ENCODE measurements around the gene NTRK2. TPM values are rescaled to one million over a fixed set of nuclear protein-coding genes. Genes with fewer than 3 reads are reported as not detected.
A peak's percentile ranks its signal among the peaks of the same experiment; 100 is the strongest.

The NTRK2 gene
- total RNA-seq, 1 experiment from 2014 or later = not detected

DNA sequence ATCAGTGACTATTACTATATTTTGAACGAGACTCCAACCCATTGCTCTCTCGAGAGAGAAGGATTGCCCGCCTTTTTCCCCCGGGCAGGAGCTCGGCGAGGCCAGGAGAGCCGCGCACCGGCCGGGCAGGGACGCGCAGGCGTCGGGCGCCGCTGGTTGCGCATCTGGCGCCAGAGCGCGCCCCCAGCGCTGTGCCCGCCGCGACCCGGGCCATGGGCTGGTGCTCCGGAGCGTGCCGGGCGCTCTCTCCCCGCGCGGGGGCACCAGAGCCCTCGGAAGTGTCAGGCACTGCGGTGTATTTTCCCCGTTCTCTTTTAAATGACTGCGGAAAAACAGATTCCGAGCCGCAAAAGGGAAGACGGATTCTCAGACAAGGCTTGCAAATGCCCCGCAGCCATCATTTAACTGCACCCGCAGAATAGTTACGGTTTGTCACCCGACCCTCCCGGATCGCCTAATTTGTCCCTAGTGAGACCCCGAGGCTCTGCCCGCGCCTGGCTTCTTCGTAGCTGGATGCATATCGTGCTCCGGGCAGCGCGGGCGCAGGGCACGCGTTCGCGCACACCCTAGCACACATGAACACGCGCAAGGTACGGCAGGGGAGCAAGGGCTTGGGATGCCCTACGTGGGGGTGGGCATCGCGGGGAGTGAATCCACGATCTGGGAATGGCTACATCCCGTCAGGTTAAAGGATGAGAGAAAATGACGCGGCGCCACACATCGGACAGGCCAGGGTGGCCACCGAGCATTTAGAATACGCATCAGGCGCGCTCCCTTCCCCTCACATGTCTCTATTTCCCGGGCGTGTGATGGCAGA is 1.1 kb upstream of the NTRK2 start:
- intact Hi-C loops (cut with micrococcal nuclease) = loop anchor here (2.0 kb wide), 1 partner anchor 272 kb away; no protein-coding TSS in a partner anchor
- Histone ChIP-seq H3K9ac (ENCODE audit: low read length) (no peak overlapping the region), H3K27me3 (ENCODE audit: insufficient read depth, low read length) (peaks cover 4% of the 10 kb centered on the region; the same call in 1 of the 2 replicates), H3K4me3 (replicated peaks in 1 of 2; ENCODE audit: low read depth in 1 of 2, low read length in 2 of 2) (peak overlapping the region; percentile 4 to 18; a peak in 1 of 4 replicates), H3K9me3 (ENCODE audit: control insufficient read depth in 1 of 2, insufficient read depth in 1 of 2, low read depth in 1 of 2, low read length in 2 of 2) (no peaks in the 10 kb centered on the region), H2AFZ (ENCODE audit: low read depth, low read length, poor library complexity, severe bottlenecking) (peak overlapping the region; percentile 74), H3K36me3 (ENCODE audit: control insufficient read depth in 1 of 2, insufficient read depth in 2 of 2, low read length in 2 of 2) (no peaks in the 10 kb centered on the region), H3K9me2 (ENCODE audit: insufficient read depth) (no peaks in the 10 kb centered on the region), H3K4me2 (ENCODE audit: low read length) (peak overlapping the region; percentile 48), H3K4me1 (ENCODE audit: control insufficient read depth in 1 of 2, insufficient read depth in 2 of 2, low read length in 2 of 2) (peaks cover 0 to 4% of the 10 kb centered on the region in 2 experiments; a peak in 1 of 4 replicates), H4K20me1 (ENCODE audit: insufficient read depth) (no peaks in the 10 kb centered on the region), H3K79me2 (ENCODE audit: insufficient read depth, low read length) (no peaks in the 10 kb centered on the region), H3K27ac (ENCODE audit: low read depth, low read length) (no peak overlapping the region)
- BruUV-seq (replicated peaks) = no TSS peak
- ATAC-seq = peak; percentile 97
- peak; percentile 10 for DNase-seq (ENCODE audit: low read depth, low spot score)
- RAD21 ChIA-PET (ENCODE audit: low non-redundant PET in 1 of 2, low total read pairs in 2 of 2, uncharacterized antibody in 2 of 2, unreplicated experiment in 2 of 2) = no interaction called here
- CTCF ChIA-PET = no interaction called here
- POLR2A ChIA-PET = no interaction called here
- TF ChIP-seq RAD21 (IDR thresholded peaks at IDR 0.05; ENCODE audit: low read depth) (peak; percentile 59), ZNF274 (IDR thresholded peaks at IDR 0.05; ENCODE audit: low read depth, low read length) (no peak)
- TF ChIP-seq, protein P1, sequence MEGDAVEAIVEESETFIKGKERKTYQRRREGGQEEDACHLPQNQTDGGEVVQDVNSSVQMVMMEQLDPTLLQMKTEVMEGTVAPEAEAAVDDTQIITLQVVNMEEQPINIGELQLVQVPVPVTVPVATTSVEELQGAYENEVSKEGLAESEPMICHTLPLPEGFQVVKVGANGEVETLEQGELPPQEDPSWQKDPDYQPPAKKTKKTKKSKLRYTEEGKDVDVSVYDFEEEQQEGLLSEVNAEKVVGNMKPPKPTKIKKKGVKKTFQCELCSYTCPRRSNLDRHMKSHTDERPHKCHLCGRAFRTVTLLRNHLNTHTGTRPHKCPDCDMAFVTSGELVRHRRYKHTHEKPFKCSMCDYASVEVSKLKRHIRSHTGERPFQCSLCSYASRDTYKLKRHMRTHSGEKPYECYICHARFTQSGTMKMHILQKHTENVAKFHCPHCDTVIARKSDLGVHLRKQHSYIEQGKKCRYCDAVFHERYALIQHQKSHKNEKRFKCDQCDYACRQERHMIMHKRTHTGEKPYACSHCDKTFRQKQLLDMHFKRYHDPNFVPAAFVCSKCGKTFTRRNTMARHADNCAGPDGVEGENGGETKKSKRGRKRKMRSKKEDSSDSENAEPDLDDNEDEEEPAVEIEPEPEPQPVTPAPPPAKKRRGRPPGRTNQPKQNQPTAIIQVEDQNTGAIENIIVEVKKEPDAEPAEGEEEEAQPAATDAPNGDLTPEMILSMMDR (IDR thresholded peaks at IDR 0.05 in 2 of 3, conservative IDR thresholded peaks at IDR 0.05 in 1 of 3; ENCODE audit: borderline replicate concordance in 1 of 3, insufficient read depth in 1 of 3, low read depth in 2 of 3, low read length in 2 of 3) = peak; percentile 33 to 57 (median 53); a peak in 5 of 6 replicates

DNA sequence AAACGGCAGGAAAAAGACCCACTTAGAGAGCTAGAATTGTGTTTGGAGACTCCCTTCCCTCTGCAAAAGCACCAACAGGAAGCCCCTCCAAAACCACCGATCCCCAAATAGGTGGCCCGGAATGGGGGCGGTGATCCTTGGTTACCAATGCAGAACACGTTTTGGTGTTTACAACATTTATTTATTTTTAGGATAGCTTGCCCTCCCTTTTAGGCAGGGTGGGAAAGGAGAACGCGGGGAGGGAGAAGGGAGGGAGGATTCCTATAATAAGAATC is 579 bp upstream of the NTRK2 start:
- no peak overlapping the region for H3K27ac ChIP-seq (ENCODE audit: low read depth, low read length)
- peaks cover 0 to 4% of the 10 kb centered on the region in 2 experiments; a peak in 1 of 4 replicates for H3K4me1 ChIP-seq (ENCODE audit: control insufficient read depth in 1 of 2, insufficient read depth in 2 of 2, low read length in 2 of 2)
- ChIA-PET CTCF (no interaction called here), POLR2A (no interaction called here), RAD21 (ENCODE audit: low non-redundant PET in 1 of 2, low total read pairs in 2 of 2, uncharacterized antibody in 2 of 2, unreplicated experiment in 2 of 2) (no interaction called here)
- no peaks in the 10 kb centered on the region for H3K9me2 ChIP-seq (ENCODE audit: insufficient read depth)
- no peak overlapping the region for H3K9ac ChIP-seq (ENCODE audit: low read length)
- intact Hi-C loops (cut with micrococcal nuclease) = loop anchor here (2.0 kb wide), 1 partner anchor 272 kb away; no protein-coding TSS in a partner anchor
- no peaks in the 10 kb centered on the region for H3K79me2 ChIP-seq (ENCODE audit: insufficient read depth, low read length)
- no TSS peak for BruUV-seq (replicated peaks)
- H2AFZ ChIP-seq (ENCODE audit: low read depth, low read length, poor library complexity, severe bottlenecking) = no peak overlapping the region
- H3K4me2 ChIP-seq (ENCODE audit: low read length) = peak overlapping the region; percentile 48
- no peaks in the 10 kb centered on the region for H4K20me1 ChIP-seq (ENCODE audit: insufficient read depth)
- no peak for ATAC-seq
- no peaks in the 10 kb centered on the region for H3K36me3 ChIP-seq (ENCODE audit: control insufficient read depth in 1 of 2, insufficient read depth in 2 of 2, low read length in 2 of 2)
- no peak for DNase-seq (ENCODE audit: low read depth, low spot score)
- peaks cover 4% of the 10 kb centered on the region; the same call in 1 of the 2 replicates for H3K27me3 ChIP-seq (ENCODE audit: insufficient read depth, low read length)
- no peaks in the 10 kb centered on the region for H3K9me3 ChIP-seq (ENCODE audit: control insufficient read depth in 1 of 2, insufficient read depth in 1 of 2, low read depth in 1 of 2, low read length in 2 of 2)
- no peak overlapping the region for H3K4me3 ChIP-seq (replicated peaks in 1 of 2; ENCODE audit: low read depth in 1 of 2, low read length in 2 of 2)
- TF ChIP-seq CEBPB (IDR thresholded peaks at IDR 0.05; ENCODE audit: low read depth) = no peak
- TF ChIP-seq RAD21 (IDR thresholded peaks at IDR 0.05; ENCODE audit: low read depth) = no peak
- TF ChIP-seq, protein P2, sequence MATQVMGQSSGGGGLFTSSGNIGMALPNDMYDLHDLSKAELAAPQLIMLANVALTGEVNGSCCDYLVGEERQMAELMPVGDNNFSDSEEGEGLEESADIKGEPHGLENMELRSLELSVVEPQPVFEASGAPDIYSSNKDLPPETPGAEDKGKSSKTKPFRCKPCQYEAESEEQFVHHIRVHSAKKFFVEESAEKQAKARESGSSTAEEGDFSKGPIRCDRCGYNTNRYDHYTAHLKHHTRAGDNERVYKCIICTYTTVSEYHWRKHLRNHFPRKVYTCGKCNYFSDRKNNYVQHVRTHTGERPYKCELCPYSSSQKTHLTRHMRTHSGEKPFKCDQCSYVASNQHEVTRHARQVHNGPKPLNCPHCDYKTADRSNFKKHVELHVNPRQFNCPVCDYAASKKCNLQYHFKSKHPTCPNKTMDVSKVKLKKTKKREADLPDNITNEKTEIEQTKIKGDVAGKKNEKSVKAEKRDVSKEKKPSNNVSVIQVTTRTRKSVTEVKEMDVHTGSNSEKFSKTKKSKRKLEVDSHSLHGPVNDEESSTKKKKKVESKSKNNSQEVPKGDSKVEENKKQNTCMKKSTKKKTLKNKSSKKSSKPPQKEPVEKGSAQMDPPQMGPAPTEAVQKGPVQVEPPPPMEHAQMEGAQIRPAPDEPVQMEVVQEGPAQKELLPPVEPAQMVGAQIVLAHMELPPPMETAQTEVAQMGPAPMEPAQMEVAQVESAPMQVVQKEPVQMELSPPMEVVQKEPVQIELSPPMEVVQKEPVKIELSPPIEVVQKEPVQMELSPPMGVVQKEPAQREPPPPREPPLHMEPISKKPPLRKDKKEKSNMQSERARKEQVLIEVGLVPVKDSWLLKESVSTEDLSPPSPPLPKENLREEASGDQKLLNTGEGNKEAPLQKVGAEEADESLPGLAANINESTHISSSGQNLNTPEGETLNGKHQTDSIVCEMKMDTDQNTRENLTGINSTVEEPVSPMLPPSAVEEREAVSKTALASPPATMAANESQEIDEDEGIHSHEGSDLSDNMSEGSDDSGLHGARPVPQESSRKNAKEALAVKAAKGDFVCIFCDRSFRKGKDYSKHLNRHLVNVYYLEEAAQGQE (IDR thresholded peaks at IDR 0.05; ENCODE audit: low read depth) = no peak
- TF ChIP-seq, protein P3, sequence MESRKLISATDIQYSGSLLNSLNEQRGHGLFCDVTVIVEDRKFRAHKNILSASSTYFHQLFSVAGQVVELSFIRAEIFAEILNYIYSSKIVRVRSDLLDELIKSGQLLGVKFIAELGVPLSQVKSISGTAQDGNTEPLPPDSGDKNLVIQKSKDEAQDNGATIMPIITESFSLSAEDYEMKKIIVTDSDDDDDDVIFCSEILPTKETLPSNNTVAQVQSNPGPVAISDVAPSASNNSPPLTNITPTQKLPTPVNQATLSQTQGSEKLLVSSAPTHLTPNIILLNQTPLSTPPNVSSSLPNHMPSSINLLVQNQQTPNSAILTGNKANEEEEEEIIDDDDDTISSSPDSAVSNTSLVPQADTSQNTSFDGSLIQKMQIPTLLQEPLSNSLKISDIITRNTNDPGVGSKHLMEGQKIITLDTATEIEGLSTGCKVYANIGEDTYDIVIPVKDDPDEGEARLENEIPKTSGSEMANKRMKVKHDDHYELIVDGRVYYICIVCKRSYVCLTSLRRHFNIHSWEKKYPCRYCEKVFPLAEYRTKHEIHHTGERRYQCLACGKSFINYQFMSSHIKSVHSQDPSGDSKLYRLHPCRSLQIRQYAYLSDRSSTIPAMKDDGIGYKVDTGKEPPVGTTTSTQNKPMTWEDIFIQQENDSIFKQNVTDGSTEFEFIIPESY (IDR thresholded peaks at IDR 0.05; ENCODE audit: extremely low read depth, insufficient replicate concordance, low read length) = no peak
- no peak for TF ChIP-seq TCF7L2 (IDR thresholded peaks at IDR 0.05; ENCODE audit: borderline replicate concordance, extremely low read depth, insufficient read depth, insufficient read length)
- no peak for TF ChIP-seq SIN3A (IDR thresholded peaks at IDR 0.05; ENCODE audit: low read depth)
- TF ChIP-seq SRF (IDR thresholded peaks at IDR 0.05; ENCODE audit: low read depth) = no peak
- no peak for TF ChIP-seq ELF1 (IDR thresholded peaks at IDR 0.05; ENCODE audit: borderline replicate concordance, low read depth)

Measured in HCT116 (cell line).